SK-N-SH treated with all-trans-retinoic acid at 6 μM for 48 hours (cell line): ENCODE measurements around the gene BCAS4.

ENCODE experiments used
- GLIS3 ChIP-seq: fragments of 250-450 bp; sonication (Bioruptor Pico); IDR thresholded peaks from 2 replicates; pipeline ENCODE4 v1.5.0; 2020; ENCODE audit warnings: mild to moderate bottlenecking, moderate library complexity
- POU6F1 ChIP-seq: fragments of 250-450 bp; sonication (Bioruptor Pico); IDR thresholded peaks from 2 replicates; pipeline ENCODE4 v1.8.0; 2021; ENCODE audit warnings: low read depth, mild to moderate bottlenecking, moderate library complexity, borderline replicate concordance
- TCF4 ChIP-seq: fragments of 250-450 bp; sonication (Bioruptor Pico); IDR thresholded peaks from 2 replicates; pipeline ENCODE4 v1.8.0; 2021; ENCODE audit warnings: mild to moderate bottlenecking, moderate library complexity, borderline replicate concordance
- ZC3H10 ChIP-seq: fragments of 250-450 bp; sonication (Bioruptor Pico); IDR thresholded peaks from 2 replicates; pipeline ENCODE4 v1.5.1; 2021; ENCODE audit warnings: mild to moderate bottlenecking, moderate library complexity
- TF ChIP-seq, protein P1 (sequence below): fragments of 250-450 bp; sonication (Bioruptor Pico); IDR thresholded peaks from 2 replicates; pipeline ENCODE4 v1.8.0; 2020; ENCODE audit warnings: mild to moderate bottlenecking, moderate library complexity, borderline replicate concordance

DNA sequence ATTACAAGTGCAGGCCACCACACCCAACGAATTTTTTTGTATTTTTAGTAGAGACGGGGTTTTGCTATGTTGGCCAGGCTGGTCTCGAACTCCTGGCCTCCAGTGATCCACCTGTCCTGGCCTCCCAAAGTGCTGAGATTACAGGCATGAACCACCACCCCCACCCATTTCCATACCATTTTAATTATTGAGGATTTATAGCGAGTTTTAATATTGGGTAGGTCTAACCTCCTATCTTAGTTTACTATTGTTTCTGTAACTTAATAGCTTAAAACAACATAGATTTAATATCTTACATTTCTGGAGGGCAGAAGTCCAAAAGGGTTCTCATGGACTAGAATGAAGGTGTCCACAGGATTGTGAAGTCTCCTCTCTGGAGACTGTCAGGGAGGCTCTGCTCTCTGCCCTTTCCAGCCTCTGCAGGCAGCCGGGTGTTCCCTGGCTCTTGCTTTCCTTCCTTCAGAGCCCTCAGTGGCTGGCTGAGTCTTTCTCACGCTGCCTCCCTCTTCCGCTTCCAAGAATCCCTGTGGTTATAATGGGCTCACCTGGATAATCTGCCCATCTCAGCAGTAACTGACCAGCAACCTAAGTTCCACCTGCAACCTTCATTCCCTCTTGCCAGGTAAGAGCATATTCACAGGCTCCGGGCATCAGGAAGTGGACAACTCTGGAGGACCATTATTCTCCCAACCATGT, 18.6 kb upstream of the BCAS4 start:
- TF ChIP-seq, protein P1, sequence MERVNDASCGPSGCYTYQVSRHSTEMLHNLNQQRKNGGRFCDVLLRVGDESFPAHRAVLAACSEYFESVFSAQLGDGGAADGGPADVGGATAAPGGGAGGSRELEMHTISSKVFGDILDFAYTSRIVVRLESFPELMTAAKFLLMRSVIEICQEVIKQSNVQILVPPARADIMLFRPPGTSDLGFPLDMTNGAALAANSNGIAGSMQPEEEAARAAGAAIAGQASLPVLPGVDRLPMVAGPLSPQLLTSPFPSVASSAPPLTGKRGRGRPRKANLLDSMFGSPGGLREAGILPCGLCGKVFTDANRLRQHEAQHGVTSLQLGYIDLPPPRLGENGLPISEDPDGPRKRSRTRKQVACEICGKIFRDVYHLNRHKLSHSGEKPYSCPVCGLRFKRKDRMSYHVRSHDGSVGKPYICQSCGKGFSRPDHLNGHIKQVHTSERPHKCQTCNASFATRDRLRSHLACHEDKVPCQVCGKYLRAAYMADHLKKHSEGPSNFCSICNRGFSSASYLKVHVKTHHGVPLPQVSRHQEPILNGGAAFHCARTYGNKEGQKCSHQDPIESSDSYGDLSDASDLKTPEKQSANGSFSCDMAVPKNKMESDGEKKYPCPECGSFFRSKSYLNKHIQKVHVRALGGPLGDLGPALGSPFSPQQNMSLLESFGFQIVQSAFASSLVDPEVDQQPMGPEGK: no peak
- TF ChIP-seq POU6F1 (CRISPR knock-in tag): no peak
- no peak for TF ChIP-seq GLIS3 (CRISPR knock-in tag)
- TF ChIP-seq ZC3H10: no peak
- no peak for TF ChIP-seq TCF4
